Nephron (organoid): Measurements from ENCODE around the gene FUT2.

Source experiments
- H3K27ac Mint-ChIP-seq, 3 experiments: 2 replicates each; pipeline ENCODE4 v1.8.0; 2020; ENCODE audit warnings: mixed read lengths in 3 of 3, mild to moderate bottlenecking in 2 of 3, moderate library complexity in 1 of 3
- H3K27me3 Mint-ChIP-seq: 2 replicates; pipeline ENCODE4 v1.8.0; 2021; ENCODE audit warnings: low read depth, mild to moderate bottlenecking, moderate library complexity, mixed read lengths
- H3K36me3 Mint-ChIP-seq: 2 replicates; pipeline ENCODE4 v1.8.0; 2020; ENCODE audit warnings: low read depth, mixed read lengths
- H3K4me1 Mint-ChIP-seq: 2 replicates; pipeline ENCODE4 v1.8.0; 2020; ENCODE audit warnings: mixed read lengths
- H3K4me3 Mint-ChIP-seq, 3 experiments: 2 replicates each; pipeline ENCODE4 v1.8.0; 2020; ENCODE audit warnings: mild to moderate bottlenecking in 3 of 3, mixed read lengths in 3 of 3, moderate library complexity in 2 of 3
- H3K9me3 Mint-ChIP-seq: 2 replicates; pipeline ENCODE4 v1.8.0; 2020; ENCODE audit warnings: mixed read lengths
- CTCF ChIP-seq, 3 experiments: fragments of 200-600 bp; sonication (generic); IDR thresholded peaks; one replicate each; pipeline ENCODE4 v1.5.0; 2021; ENCODE audit warnings: antibody characterized with exemption in 3 of 3; ENCODE audit not compliant: unreplicated experiment in 3 of 3

FUT2 gene

GRCh38 chr19:48741129-48741999, 45.6 kb downstream of the FUT2 start:
- TF ChIP-seq CTCF (IDR thresholded peaks at IDR 0.05; ENCODE audit: unreplicated experiment in 3 of 3) = no peak
- Mint-ChIP-seq H3K4me1 (peaks cover 12% of the 10 kb centered on the region), H3K36me3 (peaks cover 4% of the 10 kb centered on the region)

GRCh38 chr19:48742096-48742495, 46.3 kb downstream of the FUT2 start:
- Mint-ChIP-seq H3K4me1 (peaks cover 13% of the 10 kb centered on the region), H3K36me3 (peaks cover 4% of the 10 kb centered on the region), H3K27ac (no peak overlapping the region), H3K4me3 (peak overlapping the region in 1 of 3 experiments; percentile 24), H3K27me3 (peaks cover 19% of the 10 kb centered on the region), H3K9me3 (peaks cover 2% of the 10 kb centered on the region)
- TF ChIP-seq CTCF (IDR thresholded peaks at IDR 0.05; ENCODE audit: unreplicated experiment in 3 of 3) = no peak

More at GRCh38 chr19:48741129-48741999, 45.6 kb downstream of the FUT2 start:
- H3K27me3 Mint-ChIP-seq = peaks cover 19% of the 10 kb centered on the region
- no peak overlapping the region for H3K27ac Mint-ChIP-seq
- H3K4me3 Mint-ChIP-seq = peak overlapping the region; percentile 62 to 73 (median 63)
- H3K9me3 Mint-ChIP-seq = peaks cover 2% of the 10 kb centered on the region

GRCh38 chr19:48745208-48745995, 49.6 kb downstream of the FUT2 start:
- Mint-ChIP-seq H3K27me3 (peaks cover 21% of the 10 kb centered on the region), H3K4me1 (peaks cover 12% of the 10 kb centered on the region), H3K27ac (peak overlapping the region in 2 of 3 experiments; percentile 17 to 45), H3K9me3 (peaks cover 2% of the 10 kb centered on the region), H3K4me3 (peak overlapping the region in 2 of 3 experiments; percentile 46 to 72), H3K36me3 (peaks cover 4% of the 10 kb centered on the region)
- no peak for TF ChIP-seq CTCF (IDR thresholded peaks at IDR 0.05; ENCODE audit: unreplicated experiment in 3 of 3)

- TF ChIP-seq CTCF (IDR thresholded peaks at IDR 0.05; ENCODE audit: unreplicated experiment in 3 of 3) = no peak
- H3K27me3 Mint-ChIP-seq = peaks cover 24% of the 10 kb centered on the region
- peak overlapping the region in 1 of 3 experiments; percentile 48 for H3K27ac Mint-ChIP-seq
- H3K9me3 Mint-ChIP-seq = peaks cover 2% of the 10 kb centered on the region
- peaks cover 12% of the 10 kb centered on the region for H3K4me1 Mint-ChIP-seq
- H3K36me3 Mint-ChIP-seq = peaks cover 4% of the 10 kb centered on the region
- peak overlapping the region; percentile 45 to 82 (median 61) for H3K4me3 Mint-ChIP-seq
These were observed 50.3 kb downstream of the FUT2 start for GRCh38 chr19:48746110-48746509.

- peaks cover 24% of the 10 kb centered on the region for H3K27me3 Mint-ChIP-seq
- H3K4me3 Mint-ChIP-seq = peak within 1 kb of the TSS; percentile 80 to 83 (median 82)
- H3K4me1 Mint-ChIP-seq = peaks cover 12% of the 10 kb centered on the region
- TF ChIP-seq CTCF (IDR thresholded peaks at IDR 0.05; ENCODE audit: unreplicated experiment in 3 of 3) = no peak
- peaks cover 2% of the 10 kb centered on the region for H3K9me3 Mint-ChIP-seq
- peaks cover 4% of the 10 kb centered on the region for H3K36me3 Mint-ChIP-seq
- H3K27ac Mint-ChIP-seq = peak within 1 kb of the TSS; percentile 96 to 97 (median 96)
These were observed 51.2 kb downstream of the FUT2 start, which contains the start of gene IZUMO1 for GRCh38 chr19:48746738-48747575. Gene IZUMO1, minus strand, starts transcription at chr19:48746909. Its CDS starts 1,050 bp downstream, at chr19:48745859.
